Colonic mucosa (tissue), 4 donors: ENCODE results near the gene DGKB. TPM values are rescaled to one million over a fixed set of nuclear protein-coding genes. Genes with fewer than 3 reads are reported as not detected.

Experiments
- DNase-seq: peaks from one replicate; pipeline ENCODE4 v3.0.0-alpha.2; 2020
- H3K27ac ChIP-seq: fragments of 200-600 bp; one replicate; pipeline ENCODE4 v1.8.0; 2021
- H3K27me3 ChIP-seq: fragments of 200-600 bp; one replicate; pipeline ENCODE4 v1.8.0; 2021
- H3K36me3 ChIP-seq: fragments of 200-600 bp; one replicate; pipeline ENCODE4 v1.8.0; 2021
- H3K4me1 ChIP-seq: fragments of 200-600 bp; one replicate; pipeline ENCODE4 v1.8.0; 2021; ENCODE audit warnings: mild to moderate bottlenecking
- H3K4me3 ChIP-seq: fragments of 200-600 bp; one replicate; pipeline ENCODE4 v1.8.0; 2021
- H3K9ac ChIP-seq, 2 donors: one replicate each; pipeline ENCODE4 v1.7.0; 2013; ENCODE audit warnings: control low read depth in 2 of 2, low read depth in 2 of 2, low read length in 2 of 2
- H3K9me3 ChIP-seq: fragments of 200-600 bp; one replicate; pipeline ENCODE4 v1.8.0; 2021
- intact Hi-C: fragments of 100-400 bp; cut with DNase I; formaldehyde crosslinking; loops from one replicate; pipeline ENCODE4 v1.14.1; 2022
- total RNA-seq, 2 donors: library from RNA; stranded (reverse); fragmentation: NEBNext Ultra II Directional in 1 of 2; extraction: Animal tissue kit (Norgen Biotek cat#: 25700) in 1 of 2; gene quantifications; one replicate each; pipeline ENCODE4 v1.2.1, GENCODE V29; 2021
- TF ChIP-seq, protein P1 (sequence below): fragments of 200-600 bp; IDR thresholded peaks from one replicate; pipeline ENCODE4 v1.8.0; 2022; ENCODE audit warnings: antibody characterized with exemption, mild to moderate bottlenecking
- donor health status: healthy.
- donor health status: DM: no; HTN: no; CAD: no.
- donor health status: DM: no; HTN: no; CAD: no.

Gene DGKB
- total RNA-seq, 2 donors from 2014 or later, result 0.25 to 0.61 TPM

DNA sequence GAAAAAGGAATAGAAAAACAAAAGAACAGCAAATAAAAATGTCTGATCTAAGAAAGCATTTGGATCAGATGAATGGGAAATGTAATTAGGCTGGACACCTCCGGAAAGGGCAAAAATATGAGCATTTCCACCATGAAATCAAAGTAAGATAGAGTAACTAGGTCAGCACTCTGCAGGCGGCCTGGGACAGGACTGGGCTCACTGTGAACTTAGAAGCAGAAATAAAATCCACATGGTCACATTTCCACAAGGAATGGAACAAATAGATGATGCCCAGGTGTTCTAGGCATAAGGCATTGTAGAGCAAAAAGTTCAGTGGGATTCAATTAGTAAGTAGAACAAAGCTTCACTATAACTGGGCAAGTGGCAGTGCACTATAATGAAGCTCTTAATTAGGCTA lies 703.2 kb downstream of the DGKB start:
- Histone ChIP-seq H3K9ac (no peak overlapping the region), H3K4me1 (no peaks in the 10 kb centered on the region), H3K36me3 (no peaks in the 10 kb centered on the region), H3K9me3 (no peaks in the 10 kb centered on the region), H3K27ac (no peak overlapping the region), H3K27me3 (no peaks in the 10 kb centered on the region), H3K4me3 (no peak overlapping the region)
- no peak for DNase-seq
- intact Hi-C loops, result no loop called here
- TF ChIP-seq, protein P1, sequence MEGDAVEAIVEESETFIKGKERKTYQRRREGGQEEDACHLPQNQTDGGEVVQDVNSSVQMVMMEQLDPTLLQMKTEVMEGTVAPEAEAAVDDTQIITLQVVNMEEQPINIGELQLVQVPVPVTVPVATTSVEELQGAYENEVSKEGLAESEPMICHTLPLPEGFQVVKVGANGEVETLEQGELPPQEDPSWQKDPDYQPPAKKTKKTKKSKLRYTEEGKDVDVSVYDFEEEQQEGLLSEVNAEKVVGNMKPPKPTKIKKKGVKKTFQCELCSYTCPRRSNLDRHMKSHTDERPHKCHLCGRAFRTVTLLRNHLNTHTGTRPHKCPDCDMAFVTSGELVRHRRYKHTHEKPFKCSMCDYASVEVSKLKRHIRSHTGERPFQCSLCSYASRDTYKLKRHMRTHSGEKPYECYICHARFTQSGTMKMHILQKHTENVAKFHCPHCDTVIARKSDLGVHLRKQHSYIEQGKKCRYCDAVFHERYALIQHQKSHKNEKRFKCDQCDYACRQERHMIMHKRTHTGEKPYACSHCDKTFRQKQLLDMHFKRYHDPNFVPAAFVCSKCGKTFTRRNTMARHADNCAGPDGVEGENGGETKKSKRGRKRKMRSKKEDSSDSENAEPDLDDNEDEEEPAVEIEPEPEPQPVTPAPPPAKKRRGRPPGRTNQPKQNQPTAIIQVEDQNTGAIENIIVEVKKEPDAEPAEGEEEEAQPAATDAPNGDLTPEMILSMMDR, result no peak

DNA sequence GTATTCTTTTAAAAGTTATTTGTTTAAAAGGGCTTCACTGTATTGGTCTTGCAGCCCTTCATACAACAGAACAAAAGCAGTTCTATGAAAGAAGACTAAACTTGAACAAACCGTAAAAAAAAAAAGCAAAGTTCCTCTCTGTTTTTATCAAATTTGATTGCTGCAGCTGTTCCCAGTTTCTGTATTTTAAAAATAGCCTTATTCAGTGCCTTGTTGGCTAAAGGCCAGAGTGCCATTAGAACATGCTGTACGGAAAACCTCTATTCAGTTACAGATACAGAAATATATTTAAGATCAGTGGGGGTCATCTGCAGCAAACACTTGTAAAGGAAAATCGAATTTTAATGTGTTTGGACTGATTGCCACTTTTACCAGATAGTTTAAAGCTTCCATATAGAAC lies 705.3 kb downstream of the DGKB start:
- Histone ChIP-seq H3K27ac (no peak overlapping the region), H3K9ac (no peak overlapping the region), H3K4me1 (no peaks in the 10 kb centered on the region), H3K4me3 (no peak overlapping the region), H3K36me3 (no peaks in the 10 kb centered on the region), H3K27me3 (no peaks in the 10 kb centered on the region), H3K9me3 (no peaks in the 10 kb centered on the region)
- no peak for DNase-seq
- TF ChIP-seq, protein P1, result no peak
- intact Hi-C loops, result no loop called here

DNA sequence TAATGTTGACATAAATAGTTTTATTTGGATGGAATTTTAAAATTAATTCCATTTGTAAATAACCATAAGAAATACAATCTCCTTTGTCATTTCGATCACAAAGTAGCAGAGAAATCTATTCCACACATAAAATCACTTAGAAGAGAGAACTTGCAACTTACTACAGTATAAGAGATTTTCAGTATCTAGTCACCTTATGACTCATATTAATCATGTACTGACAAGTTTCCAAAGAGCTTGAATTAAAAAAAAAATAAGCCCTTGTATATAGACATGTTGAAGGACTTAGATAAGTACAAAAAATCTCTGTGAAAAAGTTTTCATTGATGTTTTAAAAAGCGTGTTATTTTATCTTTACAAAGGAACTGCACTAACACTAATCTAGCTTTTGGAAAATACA lies 706.0 kb downstream of the DGKB start:
- intact Hi-C loops, result no loop called here
- H3K27ac ChIP-seq, result no peak overlapping the region

DNA sequence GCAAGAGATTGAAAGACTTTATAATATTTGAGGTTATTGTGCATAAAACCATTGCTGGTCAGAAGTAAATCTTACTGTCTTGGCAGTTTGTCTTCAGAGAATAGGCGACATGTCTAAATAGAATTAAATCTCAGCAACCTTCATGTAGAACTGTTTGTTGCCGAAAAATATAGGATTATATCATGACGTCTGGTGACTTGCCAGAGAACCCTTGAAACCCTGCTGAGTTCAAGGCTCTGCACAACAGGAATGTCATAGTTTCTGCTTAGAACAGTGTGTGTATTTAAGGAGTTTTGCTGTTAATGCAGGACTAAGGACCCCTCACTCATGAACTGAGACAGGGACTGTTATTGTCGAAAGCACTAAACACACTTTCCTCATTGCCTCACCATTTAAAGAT lies 706.7 kb downstream of the DGKB start:
- no peaks in the 10 kb centered on the region for H3K9me3 ChIP-seq
- H3K27ac ChIP-seq, result no peak overlapping the region
- TF ChIP-seq, protein P1, result no peak
- H3K4me1 ChIP-seq, result no peaks in the 10 kb centered on the region
- H3K9ac ChIP-seq, result no peak overlapping the region
- DNase-seq, result no peak
- H3K36me3 ChIP-seq, result no peaks in the 10 kb centered on the region
- no peak overlapping the region for H3K4me3 ChIP-seq
- H3K27me3 ChIP-seq, result no peaks in the 10 kb centered on the region
- intact Hi-C loops, result no loop called here

More for the DNA sequence above, 706.0 kb downstream of the DGKB start:
- Histone ChIP-seq H3K27me3 (no peaks in the 10 kb centered on the region), H3K36me3 (no peaks in the 10 kb centered on the region), H3K4me3 (no peak overlapping the region), H3K4me1 (no peaks in the 10 kb centered on the region), H3K9me3 (no peaks in the 10 kb centered on the region), H3K9ac (no peak overlapping the region)
- TF ChIP-seq, protein P1, result no peak
- no peak for DNase-seq

DNA sequence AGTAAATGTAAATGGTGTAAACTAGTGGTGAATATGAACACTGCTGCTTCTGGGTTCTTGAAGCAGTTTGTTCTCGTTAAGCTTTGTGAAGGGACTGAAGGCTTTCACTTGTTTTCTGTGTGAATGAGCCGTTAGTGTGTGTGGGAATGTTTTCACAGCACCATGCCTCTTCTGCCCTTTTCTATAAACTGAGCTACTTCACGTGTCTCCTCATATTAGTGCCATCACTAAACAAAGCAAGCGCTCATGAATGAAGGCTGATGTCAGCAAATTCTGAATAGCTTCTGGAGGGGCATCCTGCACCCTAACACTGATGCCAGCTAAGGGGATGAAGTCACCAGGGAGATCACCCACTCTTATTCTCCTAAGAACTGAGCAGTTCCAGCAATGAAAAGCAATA lies 707.5 kb downstream of the DGKB start:
- no peak overlapping the region for H3K9ac ChIP-seq
- no peak for DNase-seq
- H3K4me3 ChIP-seq, result no peak overlapping the region
- no peaks in the 10 kb centered on the region for H3K4me1 ChIP-seq
- H3K9me3 ChIP-seq, result no peaks in the 10 kb centered on the region
- H3K27ac ChIP-seq, result no peak overlapping the region
- TF ChIP-seq, protein P1, result no peak
- H3K27me3 ChIP-seq, result no peaks in the 10 kb centered on the region
- no peaks in the 10 kb centered on the region for H3K36me3 ChIP-seq
- intact Hi-C loops, result no loop called here

DNA sequence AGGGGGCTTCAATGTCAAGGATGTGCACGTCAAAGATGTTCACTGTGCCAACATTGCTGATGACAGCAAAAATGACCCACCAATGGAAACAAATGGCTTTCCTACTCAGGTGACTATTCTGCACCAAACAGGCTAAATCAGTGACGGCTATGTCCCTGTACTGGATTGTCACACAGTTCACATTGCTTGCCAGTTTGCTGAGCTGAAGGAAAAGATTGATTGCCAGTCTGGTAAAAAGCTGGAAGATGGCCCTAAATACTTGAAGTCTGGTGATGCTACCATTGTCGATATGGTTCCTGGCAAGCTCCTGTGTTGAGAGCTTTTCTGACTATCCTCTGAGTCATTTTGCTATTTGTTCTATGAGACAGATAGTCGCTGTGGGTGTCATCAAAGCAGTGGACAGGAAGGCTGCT lies 710.9 kb downstream of the DGKB start:
- Histone ChIP-seq H3K9me3 (no peaks in the 10 kb centered on the region), H3K4me1 (no peaks in the 10 kb centered on the region), H3K27ac (no peak overlapping the region), H3K9ac (no peak overlapping the region), H3K4me3 (no peak overlapping the region), H3K36me3 (no peaks in the 10 kb centered on the region), H3K27me3 (no peaks in the 10 kb centered on the region)
- intact Hi-C loops, result no loop called here
- TF ChIP-seq, protein P1, result no peak
- no peak for DNase-seq
